Measurements from ENCODE around the gene ABCA8. TPM values are rescaled to one million over a fixed set of nuclear protein-coding genes. Genes with fewer than 3 reads are reported as not detected.

The ABCA8 gene
- polyA plus RNA-seq, 3 donors: not detected

DNA sequence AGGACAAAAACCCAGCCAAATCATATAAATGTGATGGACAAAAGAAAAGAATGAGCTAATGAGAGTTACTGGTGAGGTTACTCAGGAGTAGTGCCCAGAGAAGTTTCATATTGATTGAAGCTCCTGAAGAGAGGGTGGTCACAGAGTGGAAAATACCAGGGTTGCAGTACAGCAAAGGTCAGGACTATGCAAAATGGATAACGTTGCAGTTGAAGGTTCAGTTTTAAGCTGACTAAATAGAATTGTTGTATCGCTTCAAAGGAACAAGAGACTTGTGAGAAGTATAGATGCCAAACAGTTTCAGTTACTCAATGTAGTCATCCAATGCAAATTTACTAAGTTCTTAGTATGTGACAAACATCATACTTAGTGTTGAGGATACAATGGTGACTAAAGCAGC lies 47.1 kb downstream of the ABCA8 start:
- TF ChIP-seq, protein P1, sequence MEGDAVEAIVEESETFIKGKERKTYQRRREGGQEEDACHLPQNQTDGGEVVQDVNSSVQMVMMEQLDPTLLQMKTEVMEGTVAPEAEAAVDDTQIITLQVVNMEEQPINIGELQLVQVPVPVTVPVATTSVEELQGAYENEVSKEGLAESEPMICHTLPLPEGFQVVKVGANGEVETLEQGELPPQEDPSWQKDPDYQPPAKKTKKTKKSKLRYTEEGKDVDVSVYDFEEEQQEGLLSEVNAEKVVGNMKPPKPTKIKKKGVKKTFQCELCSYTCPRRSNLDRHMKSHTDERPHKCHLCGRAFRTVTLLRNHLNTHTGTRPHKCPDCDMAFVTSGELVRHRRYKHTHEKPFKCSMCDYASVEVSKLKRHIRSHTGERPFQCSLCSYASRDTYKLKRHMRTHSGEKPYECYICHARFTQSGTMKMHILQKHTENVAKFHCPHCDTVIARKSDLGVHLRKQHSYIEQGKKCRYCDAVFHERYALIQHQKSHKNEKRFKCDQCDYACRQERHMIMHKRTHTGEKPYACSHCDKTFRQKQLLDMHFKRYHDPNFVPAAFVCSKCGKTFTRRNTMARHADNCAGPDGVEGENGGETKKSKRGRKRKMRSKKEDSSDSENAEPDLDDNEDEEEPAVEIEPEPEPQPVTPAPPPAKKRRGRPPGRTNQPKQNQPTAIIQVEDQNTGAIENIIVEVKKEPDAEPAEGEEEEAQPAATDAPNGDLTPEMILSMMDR (IDR thresholded peaks at IDR 0.05): no peak

GRCh38 chr17:68906638-68907037 lies 48.6 kb downstream of the ABCA8 start:
- H3K4me2 ChIP-seq (replicated peaks; ENCODE audit: extremely low read depth, low read length, poor library complexity, severe bottlenecking): no peak overlapping the region
- no peaks in the 10 kb centered on the region for H3K27me3 ChIP-seq (ENCODE audit: control insufficient read depth in 2 of 2, insufficient read depth in 2 of 2, low read length in 2 of 2)
- H3K9ac ChIP-seq (ENCODE audit: insufficient read depth, low read length, poor library complexity, severe bottlenecking): no peak overlapping the region
- intact Hi-C loops (cut with micrococcal nuclease): no loop called here
- H3K79me2 ChIP-seq (ENCODE audit: insufficient read depth, low read length): no peaks in the 10 kb centered on the region
- Mint-ChIP-seq H3K27ac (no peak overlapping the region), H3K4me3 (no peak overlapping the region), H3K36me3 (no peaks in the 10 kb centered on the region), H3K4me1 (peaks cover 20% of the 10 kb centered on the region), H3K9me3 (peaks cover 0 to 3% (median 0%) of the 10 kb centered on the region in 7 donors), H3K27me3 (ENCODE audit: low read depth in 3 of 3) (no peaks in the 10 kb centered on the region)
- no peak overlapping the region for H2AFZ ChIP-seq (ENCODE audit: insufficient read depth, low read depth, low read length, poor library complexity, severe bottlenecking)
- WGBS (ENCODE audit: insufficient coverage): no CpG with 5 or more reads among the region's 3 CpGs
- H3K36me3 ChIP-seq (replicated peaks in 1 of 2; ENCODE audit: control insufficient read depth in 1 of 2, insufficient read depth in 2 of 2, low read length in 2 of 2): no peaks in the 10 kb centered on the region
- no peak overlapping the region for H3K27ac ChIP-seq (ENCODE audit: low read depth in 1 of 2, low read length in 2 of 2)
- no peaks in the 10 kb centered on the region for H4K20me1 ChIP-seq (ENCODE audit: insufficient read depth, low read length)
- DNase-seq: no peak
- peaks cover 15 to 21% of the 10 kb centered on the region in 2 donors for H3K4me1 ChIP-seq (ENCODE audit: control insufficient read depth in 1 of 2, insufficient read depth in 2 of 2, low read length in 2 of 2)
- no peak overlapping the region for H3K4me3 ChIP-seq (replicated peaks in 1 of 3; ENCODE audit: low read depth in 2 of 3, low read length in 3 of 3)
- no peaks in the 10 kb centered on the region for H3K9me3 ChIP-seq (replicated peaks in 1 of 2; ENCODE audit: control insufficient read depth in 1 of 2, insufficient read depth in 1 of 2, low read length in 2 of 2)
- TF ChIP-seq, protein P1 (IDR thresholded peaks at IDR 0.05): peak; percentile 54

More for the DNA sequence above, 47.1 kb downstream of the ABCA8 start:
- Histone ChIP-seq H3K9ac (ENCODE audit: insufficient read depth, low read length, poor library complexity, severe bottlenecking) (no peak overlapping the region), H3K4me3 (replicated peaks in 1 of 3; ENCODE audit: low read depth in 2 of 3, low read length in 3 of 3) (no peak overlapping the region), H3K4me1 (ENCODE audit: control insufficient read depth in 1 of 2, insufficient read depth in 2 of 2, low read length in 2 of 2) (peaks cover 15 to 21% of the 10 kb centered on the region in 2 donors), H3K27me3 (ENCODE audit: control insufficient read depth in 2 of 2, insufficient read depth in 2 of 2, low read length in 2 of 2) (no peaks in the 10 kb centered on the region), H3K79me2 (ENCODE audit: insufficient read depth, low read length) (no peaks in the 10 kb centered on the region), H2AFZ (ENCODE audit: insufficient read depth, low read depth, low read length, poor library complexity, severe bottlenecking) (no peak overlapping the region), H3K36me3 (replicated peaks in 1 of 2; ENCODE audit: control insufficient read depth in 1 of 2, insufficient read depth in 2 of 2, low read length in 2 of 2) (no peaks in the 10 kb centered on the region), H3K4me2 (replicated peaks; ENCODE audit: extremely low read depth, low read length, poor library complexity, severe bottlenecking) (no peak overlapping the region), H4K20me1 (ENCODE audit: insufficient read depth, low read length) (no peaks in the 10 kb centered on the region), H3K9me3 (replicated peaks in 1 of 2; ENCODE audit: control insufficient read depth in 1 of 2, insufficient read depth in 1 of 2, low read length in 2 of 2) (no peaks in the 10 kb centered on the region), H3K27ac (ENCODE audit: low read depth in 1 of 2, low read length in 2 of 2) (no peak overlapping the region)
- no peak for DNase-seq
- Mint-ChIP-seq H3K4me3 (no peak overlapping the region), H3K27me3 (ENCODE audit: low read depth in 3 of 3) (peaks cover 0 to 2% (median 0%) of the 10 kb centered on the region in 3 donors), H3K9me3 (peaks cover 0 to 4% (median 0%) of the 10 kb centered on the region in 7 donors), H3K36me3 (no peaks in the 10 kb centered on the region), H3K4me1 (peaks cover 20% of the 10 kb centered on the region), H3K27ac (no peak overlapping the region)
- intact Hi-C loops (cut with micrococcal nuclease): no loop called here
- 100% methylated on average over 1 of the region's 2 CpGs for WGBS (ENCODE audit: insufficient coverage)
